Fibroblast of lung (primary cell): ENCODE data around the gene VRK1.

Experiments
- EZH2 ChIP-seq: IDR thresholded peaks from 2 replicates; pipeline ENCODE4 v1.5.1; 2012; ENCODE audit warnings: low read length, control low read depth, mild to moderate bottlenecking; ENCODE audit errors: missing control alignments
- TF ChIP-seq, protein P1 (sequence below), 2 donors: IDR thresholded peaks in 1 of 2; conservative IDR thresholded peaks in 1 of 2; 1 replicate in 1 of 2; 2 replicates in 1 of 2; pipeline ENCODE4 v1.5.1; 2011 to 2012; ENCODE audit warnings: low read length in 2 of 2, control low read depth in 1 of 2, inconsistent platforms in 1 of 2, low read depth in 1 of 2, mild to moderate bottlenecking in 1 of 2

- TF ChIP-seq, protein P1, sequence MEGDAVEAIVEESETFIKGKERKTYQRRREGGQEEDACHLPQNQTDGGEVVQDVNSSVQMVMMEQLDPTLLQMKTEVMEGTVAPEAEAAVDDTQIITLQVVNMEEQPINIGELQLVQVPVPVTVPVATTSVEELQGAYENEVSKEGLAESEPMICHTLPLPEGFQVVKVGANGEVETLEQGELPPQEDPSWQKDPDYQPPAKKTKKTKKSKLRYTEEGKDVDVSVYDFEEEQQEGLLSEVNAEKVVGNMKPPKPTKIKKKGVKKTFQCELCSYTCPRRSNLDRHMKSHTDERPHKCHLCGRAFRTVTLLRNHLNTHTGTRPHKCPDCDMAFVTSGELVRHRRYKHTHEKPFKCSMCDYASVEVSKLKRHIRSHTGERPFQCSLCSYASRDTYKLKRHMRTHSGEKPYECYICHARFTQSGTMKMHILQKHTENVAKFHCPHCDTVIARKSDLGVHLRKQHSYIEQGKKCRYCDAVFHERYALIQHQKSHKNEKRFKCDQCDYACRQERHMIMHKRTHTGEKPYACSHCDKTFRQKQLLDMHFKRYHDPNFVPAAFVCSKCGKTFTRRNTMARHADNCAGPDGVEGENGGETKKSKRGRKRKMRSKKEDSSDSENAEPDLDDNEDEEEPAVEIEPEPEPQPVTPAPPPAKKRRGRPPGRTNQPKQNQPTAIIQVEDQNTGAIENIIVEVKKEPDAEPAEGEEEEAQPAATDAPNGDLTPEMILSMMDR (conservative IDR thresholded peaks at IDR 0.05 in 1 of 2, IDR thresholded peaks at IDR 0.05 in 1 of 2; ENCODE audit: low read depth in 1 of 2, low read length in 2 of 2): no peak
- TF ChIP-seq EZH2: no peak
Observed at GRCh38 chr14:96782436-96782835, 14.7 kb upstream of the VRK1 start.
